GM19438 (cell line): ENCODE data around the gene HUWE1.

ENCODE experiments used
- ATAC-seq: cut with Tn5 transposase; IDR thresholded peaks from one replicate; pipeline ENCODE4 v1.9.1; 2021; ENCODE audit warnings: low read depth; ENCODE audit not compliant: unreplicated experiment

The HUWE1 gene

DNA sequence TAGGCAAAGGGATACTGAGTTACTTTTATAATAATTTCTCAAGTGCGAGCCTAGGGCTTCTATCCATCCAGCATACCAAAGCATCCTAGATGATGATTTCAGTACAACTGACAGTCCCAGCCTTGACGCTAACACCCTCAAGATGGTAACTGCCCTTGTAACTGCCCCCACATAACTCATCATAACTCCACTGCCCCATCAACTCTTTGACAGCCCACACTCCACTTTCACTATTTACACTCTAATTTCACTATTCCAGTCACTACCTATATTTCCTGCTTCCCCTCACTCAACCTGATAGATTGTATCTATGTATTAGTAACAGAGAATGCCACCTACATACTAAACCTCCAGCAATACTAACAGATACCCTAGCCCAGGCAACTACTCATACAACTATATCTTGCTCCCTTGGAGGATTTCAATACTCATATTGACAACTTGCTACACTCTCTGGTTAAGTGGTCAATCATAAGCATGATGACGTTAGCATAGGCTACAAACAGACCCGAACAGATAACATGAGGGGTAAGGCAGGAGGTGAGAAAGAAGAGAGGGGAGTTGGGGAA is 65.0 kb downstream of the HUWE1 start:
- ATAC-seq, result no peak

DNA sequence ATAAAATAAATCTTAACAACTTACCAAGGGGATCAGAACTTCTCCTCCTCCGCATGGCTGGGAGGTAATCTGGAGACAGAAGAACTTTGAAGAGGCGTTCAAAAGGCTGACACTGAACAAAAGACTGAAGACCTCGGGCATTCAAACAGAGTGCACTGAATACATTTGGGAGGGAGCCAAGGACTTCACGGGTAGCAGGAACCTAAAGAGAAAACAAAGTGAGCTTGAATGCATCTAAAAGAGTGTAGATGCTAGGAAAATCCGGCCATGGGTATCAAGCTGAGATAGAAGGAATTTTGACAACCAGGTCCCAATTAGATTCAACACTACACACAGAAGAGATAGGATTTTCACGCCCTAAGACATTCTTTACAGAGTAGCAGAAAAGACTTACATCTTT is 69.6 kb downstream of the HUWE1 start:
- ATAC-seq, result no peak

DNA sequence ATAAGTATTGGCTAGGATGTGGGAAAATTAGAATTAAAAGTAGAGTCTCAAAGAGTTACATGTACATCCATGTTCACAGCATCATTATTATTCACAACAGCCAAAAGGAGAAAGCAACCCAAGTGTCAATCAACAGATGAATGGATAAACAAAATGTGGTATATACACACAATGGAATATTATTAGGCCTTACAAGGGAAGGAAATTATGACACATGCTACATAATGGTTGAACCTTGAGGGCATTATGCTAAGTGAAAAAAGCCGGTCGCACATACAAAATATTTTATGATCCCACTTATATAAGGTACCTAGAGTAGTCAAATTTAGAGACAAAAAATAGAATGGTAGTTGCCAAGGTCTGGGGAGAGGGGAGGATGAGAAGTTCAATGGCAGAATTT is 80.1 kb downstream of the HUWE1 start:
- no peak for ATAC-seq

DNA sequence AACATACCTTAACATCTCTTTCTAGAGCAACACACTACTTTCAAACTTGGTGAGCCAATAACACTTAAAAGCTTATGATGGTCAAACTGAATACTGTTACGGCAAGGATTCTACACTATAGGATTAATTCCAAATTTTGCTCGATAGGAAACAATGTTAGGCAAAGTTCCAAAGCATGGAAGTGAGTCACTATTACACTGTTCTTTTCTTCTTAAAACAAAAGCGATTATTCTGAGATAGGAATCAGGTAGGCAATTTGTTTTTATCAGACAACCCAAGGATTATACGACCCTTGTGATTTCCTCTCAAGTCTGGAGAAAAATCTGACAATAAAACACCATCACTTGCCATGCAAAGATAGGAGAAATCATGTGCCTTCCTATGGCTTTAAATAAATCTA is 81.5 kb downstream of the HUWE1 start:
- ATAC-seq, result no peak

DNA sequence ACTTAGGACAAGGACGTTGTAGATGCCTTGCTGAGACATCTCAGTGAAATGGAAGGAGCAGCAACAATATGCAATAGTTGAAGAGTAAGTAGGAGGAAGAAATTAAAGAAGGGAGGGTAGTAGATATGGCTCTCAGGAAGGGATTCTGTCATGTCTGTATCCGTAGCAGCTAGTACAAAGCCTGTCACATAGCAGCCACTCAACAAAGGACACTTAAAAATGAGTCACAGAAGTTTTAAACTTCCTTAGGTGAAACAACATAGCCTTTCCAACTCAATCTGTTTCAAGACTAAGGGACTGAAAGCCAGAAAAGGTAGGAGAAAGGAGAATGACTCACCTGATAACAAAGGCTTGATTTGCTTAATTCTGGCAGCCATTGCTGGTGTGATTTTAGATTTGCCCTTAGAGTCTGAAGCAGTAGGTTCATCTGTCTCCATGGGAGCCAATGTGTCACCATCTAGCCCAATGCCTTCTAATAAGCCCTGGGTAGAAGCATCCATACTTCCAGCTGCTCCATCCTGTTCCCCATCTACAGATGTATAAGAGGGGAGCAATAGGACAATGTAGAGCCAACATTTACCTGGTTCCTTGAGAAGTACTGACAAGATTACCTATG is 86.6 kb downstream of the HUWE1 start:
- no peak for ATAC-seq

DNA sequence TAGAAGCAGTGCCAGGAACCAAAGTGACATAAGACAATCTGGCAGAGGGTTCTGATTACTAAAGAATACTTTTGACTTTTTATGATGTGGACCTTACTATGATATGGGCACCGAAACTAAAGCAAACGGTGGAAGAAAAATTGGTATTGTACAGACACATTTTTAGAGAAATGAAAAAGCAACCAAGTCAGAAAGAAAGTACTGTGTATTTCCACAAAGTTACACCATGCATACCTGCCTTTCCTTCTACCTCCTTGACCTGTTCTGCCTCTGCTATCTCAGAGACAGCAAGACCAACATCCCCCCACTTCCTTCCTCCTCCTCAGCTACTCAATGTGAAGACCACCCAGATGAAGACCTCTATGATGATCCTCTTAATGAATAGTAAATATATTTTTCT is 88.3 kb downstream of the HUWE1 start:
- no peak for ATAC-seq

DNA sequence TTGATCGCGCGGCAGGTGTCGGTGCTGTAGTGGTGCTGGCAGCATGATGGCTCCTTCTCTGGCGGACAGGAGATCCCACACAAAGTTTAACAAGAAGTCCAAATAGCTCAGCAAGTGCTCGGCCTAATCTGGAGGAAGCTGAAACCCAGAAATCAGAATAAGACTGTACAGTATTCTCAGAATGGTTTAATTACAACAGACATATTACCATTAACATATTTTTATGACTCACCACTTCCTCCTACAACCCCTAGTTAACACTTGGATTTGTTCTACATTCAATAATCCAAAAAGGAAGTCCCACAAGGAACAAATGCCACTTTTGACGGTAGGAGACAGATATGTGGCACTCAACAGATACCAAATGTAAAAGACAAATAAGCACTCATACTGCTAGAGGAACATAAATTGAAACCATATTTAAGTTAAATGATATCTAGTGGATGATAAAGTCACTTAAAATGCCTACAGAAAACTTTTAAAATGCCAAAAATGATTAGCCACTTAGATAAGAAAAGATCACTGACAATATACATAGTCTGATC is 91.2 kb downstream of the HUWE1 start:
- ATAC-seq, result no peak

DNA sequence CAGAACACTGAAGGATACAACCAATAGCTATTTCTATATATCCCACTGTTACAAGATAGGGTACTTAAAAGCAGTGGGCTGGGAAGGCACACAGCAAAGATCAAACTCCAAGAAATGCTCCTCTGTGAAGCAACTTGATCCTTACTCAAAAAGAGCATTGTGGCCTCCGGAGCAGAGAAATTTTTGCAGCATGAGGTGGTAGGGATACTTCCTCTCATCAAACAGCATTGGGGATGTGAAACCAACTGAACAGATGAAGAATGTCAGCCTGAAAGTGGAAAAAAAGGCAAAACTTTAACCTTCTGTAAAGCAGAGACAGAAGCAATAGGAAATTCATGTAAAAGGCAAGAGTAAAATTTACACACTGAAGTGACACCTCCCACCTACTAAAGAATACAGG is 92.2 kb downstream of the HUWE1 start:
- no peak for ATAC-seq

DNA sequence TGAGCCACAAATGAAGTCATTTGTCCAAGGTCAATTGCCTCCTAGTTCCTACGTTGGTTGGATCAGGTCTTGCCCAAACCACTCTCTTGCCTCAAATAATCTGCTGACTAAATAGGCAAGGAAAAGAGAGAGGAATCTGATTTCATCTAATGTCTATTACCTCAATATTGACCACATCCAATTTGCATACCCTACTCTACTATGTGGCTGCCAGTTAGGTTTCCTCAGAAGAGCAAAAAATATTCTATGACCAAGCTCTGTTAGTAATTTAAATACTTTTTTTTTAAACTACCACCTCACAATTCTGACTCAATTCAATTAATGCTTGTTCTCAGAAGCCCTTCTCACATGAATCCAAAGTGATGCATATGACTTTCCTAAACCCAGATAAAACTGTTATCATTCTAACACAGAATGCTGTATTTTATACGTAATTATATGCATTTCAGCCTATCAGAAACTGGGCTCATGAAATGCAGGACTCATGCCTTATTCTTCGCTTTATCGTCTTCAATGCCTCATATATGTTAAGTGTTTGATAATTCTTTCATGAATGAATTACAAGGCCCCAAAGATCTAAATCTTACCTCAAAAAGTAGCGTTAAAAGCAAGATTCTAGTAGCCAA is 98.6 kb downstream of the HUWE1 start:
- ATAC-seq, result no peak

DNA sequence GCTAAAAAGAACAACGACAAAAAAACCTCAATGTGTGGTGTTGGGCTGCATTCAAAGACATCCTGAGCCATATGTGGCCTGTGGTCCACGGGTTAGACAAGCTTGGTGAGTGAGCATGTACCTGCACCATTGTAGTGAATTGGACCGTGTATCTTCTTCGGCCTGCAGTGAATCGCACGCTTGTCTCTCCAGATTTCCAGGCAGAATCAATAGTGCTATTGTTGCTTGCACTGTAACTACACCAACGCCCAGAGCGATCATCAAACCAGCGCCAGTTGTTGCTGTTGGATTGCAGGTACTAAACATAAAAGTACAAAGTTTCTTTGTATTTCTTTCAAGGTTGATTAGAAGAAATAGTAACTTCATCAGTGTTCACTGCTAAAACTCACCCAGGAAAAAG is 101.6 kb downstream of the HUWE1 start:
- no peak for ATAC-seq

DNA sequence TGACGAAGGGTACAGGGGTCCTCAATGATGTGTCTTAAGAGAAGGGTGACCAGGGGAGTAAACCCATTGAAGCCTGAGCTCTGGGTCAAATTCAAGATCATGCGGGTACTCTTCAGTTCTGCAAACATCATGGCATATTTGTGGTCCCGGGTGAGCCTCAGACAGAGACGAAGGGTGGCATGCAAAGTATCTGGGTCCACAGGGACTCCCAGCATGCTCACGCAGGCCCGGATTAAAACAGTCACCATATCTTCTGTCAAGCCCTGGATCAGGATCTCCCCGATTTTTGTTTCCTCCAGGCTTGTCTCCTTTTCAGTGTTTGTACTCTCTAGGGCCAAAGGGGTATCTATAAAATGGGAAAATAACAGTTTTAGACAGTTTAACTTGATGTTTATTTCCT is 102.9 kb downstream of the HUWE1 start:
- no peak for ATAC-seq

DNA sequence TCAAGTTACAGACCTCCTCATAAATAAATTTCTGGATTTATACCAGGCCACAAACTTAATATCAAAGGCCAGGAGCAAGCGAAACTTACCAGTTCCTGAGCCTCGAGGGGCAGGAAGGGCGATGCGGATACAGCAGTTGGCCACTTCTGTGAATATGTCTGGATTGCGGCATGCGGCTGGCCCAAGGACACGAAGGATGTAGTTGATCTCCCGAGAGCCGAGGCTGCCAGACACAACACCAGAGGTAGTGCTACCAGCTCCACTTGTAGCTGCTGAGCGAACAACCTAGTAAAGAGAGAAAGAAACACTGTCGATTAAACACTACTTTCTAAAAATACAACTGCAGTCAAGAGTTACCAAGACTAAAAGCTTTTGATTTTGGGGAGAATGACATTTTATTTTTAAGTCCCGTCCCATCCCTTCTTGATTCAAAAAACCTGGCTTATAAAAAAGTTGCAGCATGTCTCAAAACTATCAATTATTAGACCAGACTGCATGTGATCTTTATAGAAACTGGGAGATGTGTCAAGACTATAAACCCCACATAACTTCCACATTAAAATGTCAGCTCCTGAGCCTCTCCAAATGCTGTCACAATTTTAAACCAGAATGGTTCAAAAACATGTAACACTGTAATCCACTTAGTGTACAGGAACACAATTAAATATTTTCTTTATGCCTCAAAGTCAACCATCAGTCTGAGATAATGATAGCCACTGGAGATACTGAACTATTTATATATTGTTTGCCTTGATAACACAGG is 105.6 kb downstream of the HUWE1 start:
- no peak for ATAC-seq

DNA sequence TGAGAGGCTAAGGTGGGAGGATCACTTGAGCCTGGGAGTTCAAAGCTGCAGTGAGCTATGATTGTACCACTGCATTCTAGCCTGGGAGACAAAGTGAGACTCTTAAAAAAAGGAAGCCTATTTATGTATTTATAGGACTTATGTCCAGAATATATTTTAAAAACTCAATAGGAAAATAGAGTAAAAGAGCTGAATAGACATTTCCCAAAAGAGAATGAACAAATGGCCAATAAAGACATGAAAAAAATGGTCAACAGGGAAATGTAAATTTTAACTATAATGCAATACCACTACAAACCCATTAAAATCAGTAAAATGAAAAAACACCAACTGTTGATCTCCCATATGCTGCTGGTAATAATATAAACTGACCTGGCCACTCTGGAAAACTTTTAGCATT is 115.0 kb downstream of the HUWE1 start:
- ATAC-seq, result no peak

DNA sequence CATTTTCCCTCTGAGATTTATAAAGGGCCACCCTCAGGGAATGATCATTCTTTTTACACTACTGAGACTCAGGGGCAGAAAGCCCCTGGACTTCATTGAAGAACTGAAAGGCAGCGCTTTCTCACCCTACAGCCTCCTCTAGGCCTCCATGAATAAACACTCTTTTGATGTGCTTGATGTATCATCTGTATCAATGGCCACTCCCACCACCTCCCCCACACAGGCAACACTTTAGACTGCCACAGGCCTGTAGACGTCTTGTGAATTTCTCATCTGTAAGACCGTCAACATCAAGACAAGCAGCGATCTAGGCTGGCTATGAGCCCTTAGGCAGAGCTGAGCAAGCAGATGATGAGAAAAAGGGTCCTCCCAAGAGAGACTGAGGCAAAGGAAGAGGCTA is 123.2 kb downstream of the HUWE1 start:
- no peak for ATAC-seq

DNA sequence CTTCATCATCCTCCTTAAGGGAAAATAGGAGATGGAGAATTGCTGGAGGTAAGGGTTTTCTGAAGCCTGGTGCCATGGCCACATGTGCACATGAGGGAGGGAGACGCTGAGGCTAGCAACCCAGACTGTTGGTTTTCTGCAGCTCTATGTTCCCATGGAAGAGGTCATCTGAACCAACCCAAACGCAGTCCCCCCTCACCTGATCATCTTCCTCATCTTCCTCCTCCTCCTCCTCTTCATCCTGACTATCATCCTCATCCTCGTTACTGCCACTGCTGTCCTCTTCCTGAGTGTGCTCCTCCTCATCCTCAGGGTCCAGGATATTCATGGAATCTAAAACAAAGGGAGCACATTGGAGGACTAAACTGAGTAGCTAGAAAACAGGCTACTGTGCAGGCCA is 124.6 kb downstream of the HUWE1 start:
- ATAC-seq, result no peak

DNA sequence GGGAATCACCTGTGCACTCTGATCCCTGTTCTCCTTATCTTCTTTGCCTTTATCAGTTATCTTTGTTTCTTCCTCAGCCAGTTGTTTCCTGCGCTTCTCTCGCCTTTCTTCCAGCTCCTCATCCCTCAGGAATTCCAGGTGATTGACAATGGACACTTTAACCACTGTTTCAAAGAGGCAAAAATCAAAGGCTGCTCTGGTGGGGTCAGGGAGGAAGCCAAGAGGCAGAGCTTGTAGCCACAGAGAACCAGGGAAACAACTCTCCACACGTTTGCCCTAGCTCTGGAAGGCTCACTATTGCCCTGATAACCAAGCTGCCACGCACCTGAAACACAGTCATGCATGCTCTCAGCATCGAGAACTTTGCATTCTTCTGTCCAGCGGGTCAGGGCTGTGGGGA is 127.9 kb downstream of the HUWE1 start:
- ATAC-seq, result no peak

DNA sequence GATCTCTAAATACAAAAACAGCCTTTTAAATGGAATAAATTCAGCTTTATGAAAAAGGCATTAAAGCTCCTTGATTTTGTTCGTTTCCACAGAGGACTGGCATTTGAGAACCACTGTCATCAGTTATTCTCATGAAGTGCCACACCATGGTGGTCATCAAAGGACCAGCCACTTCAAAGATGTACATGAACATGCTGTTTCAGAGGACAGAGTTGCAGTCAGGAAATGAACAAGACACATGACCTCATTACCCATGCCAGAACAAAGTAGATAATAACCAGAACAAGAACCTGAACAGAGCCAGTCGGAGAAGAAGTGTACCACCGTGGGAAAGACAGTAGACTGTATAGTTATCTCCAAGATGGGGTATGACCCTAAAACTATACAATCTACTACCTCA is 129.7 kb downstream of the HUWE1 start:
- ATAC-seq, result no peak

DNA sequence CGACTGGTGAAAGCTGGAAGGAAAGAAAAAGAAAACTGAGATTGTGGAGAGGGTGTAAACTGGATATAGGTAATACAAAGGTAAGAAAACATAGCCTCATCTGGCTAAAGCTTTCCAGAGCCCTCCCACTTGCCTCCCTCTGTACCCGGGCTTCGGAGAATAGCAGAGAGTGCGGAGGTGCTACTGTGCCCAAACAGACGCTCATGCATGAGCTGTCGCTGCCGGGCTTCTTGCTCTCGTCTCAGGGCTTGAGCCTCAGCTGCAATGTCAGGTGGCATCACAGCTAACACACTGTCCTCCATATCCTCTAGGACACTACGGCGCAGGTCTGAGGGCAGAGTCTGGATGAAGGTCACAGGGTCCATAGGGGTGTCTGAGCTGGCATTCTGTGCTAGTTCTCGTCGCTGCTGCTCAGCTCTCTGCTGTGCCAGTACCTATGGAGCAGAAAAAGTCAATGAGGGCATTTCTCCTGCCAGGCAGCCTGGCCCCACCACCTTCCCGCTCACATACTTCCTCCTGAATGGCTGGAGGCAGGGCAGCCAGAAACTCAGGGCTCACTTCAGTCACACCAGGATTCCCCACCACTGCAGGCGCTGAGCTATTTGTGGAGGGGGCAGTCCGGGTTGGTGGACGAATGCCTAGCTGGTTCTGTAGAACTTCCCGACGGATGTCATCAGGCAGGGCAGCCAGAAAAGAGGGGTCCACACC is 135.6 kb downstream of the HUWE1 start:
- no peak for ATAC-seq

DNA sequence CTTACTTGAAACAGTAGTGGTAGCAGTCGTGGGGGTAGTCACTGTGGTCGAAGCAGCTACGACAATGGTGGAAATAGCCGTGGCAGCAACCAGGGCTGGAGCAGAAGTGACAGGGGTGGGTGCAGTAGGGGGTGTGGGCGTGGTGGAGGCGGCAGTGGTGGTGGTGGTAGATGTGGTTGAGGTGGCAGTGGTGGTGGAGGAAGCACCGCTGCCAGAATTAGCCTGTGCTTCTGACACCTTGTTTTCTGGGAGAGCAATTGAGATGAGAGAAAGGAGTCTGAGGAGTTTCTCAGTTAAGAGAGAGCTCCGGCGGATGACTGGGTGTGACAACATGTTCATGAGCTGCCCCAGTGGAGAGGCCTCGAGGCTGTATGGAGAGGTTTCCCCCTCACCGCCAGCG is 138.9 kb downstream of the HUWE1 start:
- ATAC-seq, result no peak

DNA sequence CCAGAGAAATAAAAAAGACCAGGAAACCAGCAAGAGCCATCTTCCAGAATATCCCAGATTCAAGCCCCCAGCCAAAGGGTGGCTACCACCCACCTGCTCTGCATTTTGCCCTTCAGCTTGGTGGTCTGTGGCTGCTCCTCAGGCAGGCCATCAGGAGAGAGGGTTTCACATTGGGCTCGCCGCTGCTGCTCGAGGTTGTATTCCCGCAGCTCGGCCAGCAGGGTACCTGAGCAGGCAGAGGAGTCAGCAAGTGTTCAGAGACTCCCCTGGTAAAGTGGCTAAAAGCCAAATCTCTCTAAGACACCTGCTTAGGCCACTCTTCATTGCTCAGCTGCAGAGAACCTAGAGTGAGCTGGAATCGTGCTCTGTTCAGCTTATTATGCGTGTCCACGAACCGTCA is 141.6 kb downstream of the HUWE1 start:
- no peak for ATAC-seq

DNA sequence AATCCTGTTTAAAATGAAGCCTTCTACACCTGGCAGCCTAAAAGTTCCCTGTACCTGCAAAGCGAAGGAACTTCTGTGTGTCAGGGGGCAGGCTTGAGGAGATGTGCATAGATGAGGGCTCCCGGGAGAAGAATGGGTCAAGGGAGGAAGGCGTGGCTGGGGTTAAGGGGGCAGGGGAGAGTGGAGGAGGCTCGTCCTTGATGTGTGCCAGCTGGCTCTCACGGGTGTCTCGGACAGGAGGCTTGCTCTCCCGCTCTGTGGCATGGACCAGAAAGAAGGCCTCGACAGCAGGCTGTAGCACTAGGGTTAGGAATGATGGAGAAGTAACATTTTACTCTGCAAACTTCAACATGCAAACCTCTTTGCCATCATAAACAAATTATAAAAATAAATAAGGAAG is 147.7 kb downstream of the HUWE1 start:
- ATAC-seq, result no peak
